Activated T-cell treated with anti-CD3 and anti-CD28 coated beads for 4 hours (primary cell): ENCODE results near the gene TRIM71.
"Not testable (repeated sequence)": the region's sequence is repeated elsewhere in the genome, so short reads cannot be mapped to it uniquely, and the experiment has no call there.

ENCODE experiments used
- DNase-seq: peaks from one replicate; pipeline ENCODE4 v3.0.0-alpha.2; 2020

Gene TRIM71

DNA sequence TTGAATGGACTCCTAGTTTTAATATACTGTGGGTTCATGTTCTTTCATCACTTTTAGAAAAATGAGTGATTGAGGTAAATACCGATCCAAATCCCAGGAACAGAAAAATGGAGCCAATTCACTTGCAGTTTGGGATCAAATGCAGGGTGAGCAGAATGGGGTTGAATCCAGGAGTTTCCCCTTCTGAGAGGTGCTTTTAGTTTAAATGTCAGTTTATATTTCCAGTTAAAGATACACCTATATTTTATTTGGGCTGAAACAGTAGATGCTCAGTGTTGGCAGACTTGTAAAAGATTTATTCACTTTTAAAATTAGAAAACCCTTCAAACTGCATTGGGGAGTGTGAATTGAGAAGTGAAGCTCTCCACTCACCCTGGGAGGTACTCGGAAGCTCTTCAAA, 2.6 kb downstream of the TRIM71 start:
- DNase-seq, result no peak

DNA sequence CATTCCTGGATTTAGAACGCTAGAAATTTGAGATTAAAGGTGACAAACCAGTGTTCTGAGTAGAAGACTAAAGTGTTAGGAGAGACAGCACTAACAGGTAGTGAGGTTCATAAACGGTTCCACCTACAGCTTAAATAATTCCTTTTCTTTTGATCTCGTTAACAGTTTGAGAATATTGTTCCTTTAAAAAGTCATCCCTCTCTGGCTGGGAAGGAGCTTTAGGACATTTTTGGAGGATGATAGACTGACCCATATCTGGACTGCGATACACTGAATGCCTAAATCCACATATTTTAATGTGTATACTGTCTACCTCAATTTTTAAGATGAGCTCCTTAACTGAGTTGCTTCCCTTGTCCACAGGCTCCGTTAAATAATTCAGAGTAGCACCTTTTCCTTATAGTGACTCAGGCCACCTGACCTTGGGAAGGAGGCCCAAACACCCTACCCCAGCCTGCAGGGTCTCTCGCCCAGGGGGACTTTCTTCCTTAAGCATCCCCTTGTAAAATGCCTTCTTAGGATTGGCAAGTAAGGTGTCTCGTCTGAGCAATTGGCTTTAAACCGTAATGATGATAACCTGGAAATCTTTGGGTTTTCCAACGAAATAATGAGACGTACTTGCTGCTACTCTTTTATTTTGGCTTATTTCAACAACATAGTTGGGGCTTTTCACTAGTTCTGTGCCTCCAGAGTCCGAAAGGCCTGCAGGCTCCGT, 3.3 kb downstream of the TRIM71 start:
- no peak for DNase-seq

GRCh38 chr3:32821686-32822296, 4.0 kb downstream of the TRIM71 start:
- no peak for DNase-seq

DNA sequence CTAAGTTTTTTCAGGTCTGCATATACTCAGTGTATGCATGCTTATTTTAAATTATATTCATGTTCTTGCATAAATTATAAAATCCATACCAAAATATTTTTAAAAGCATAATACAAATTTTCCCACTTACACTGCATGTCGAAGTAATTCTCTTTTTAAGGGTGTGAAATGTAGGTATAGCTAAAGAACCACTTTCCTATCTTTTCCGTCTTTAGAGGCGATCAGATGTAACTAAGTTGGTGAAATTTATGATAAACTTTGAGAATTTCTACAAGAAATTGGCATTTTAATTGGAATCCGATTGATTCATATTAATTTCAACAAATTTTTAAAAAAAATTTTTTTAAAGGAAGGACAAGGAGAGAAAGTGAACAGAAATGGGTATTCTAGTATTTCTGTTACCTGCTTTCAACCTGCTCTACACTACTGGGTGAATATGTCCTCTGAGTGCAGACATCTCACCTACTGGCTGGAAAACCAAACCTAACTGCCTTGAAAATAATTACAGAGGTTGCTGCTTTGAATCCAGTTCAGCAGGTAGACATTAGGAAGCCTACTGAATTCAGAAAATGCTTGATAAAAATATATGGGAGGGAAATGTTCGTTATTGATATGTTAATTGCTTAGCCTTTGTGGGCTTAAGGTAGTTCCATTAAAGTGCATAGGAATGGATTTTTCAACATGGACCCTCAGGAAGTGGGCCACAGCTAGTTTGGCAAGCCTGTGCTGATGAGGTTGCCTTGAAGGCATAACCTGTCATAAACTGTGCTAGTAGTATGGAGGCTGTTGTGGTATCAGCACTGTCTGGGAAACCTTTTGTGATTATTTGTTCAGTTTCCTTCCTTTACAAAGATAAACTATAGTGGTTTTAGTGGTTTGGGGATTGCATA, 5.1 kb downstream of the TRIM71 start:
- DNase-seq, result no peak

GRCh38 chr3:32823641-32824184, 5.9 kb downstream of the TRIM71 start:
- not testable (repeated sequence) for DNase-seq

DNA sequence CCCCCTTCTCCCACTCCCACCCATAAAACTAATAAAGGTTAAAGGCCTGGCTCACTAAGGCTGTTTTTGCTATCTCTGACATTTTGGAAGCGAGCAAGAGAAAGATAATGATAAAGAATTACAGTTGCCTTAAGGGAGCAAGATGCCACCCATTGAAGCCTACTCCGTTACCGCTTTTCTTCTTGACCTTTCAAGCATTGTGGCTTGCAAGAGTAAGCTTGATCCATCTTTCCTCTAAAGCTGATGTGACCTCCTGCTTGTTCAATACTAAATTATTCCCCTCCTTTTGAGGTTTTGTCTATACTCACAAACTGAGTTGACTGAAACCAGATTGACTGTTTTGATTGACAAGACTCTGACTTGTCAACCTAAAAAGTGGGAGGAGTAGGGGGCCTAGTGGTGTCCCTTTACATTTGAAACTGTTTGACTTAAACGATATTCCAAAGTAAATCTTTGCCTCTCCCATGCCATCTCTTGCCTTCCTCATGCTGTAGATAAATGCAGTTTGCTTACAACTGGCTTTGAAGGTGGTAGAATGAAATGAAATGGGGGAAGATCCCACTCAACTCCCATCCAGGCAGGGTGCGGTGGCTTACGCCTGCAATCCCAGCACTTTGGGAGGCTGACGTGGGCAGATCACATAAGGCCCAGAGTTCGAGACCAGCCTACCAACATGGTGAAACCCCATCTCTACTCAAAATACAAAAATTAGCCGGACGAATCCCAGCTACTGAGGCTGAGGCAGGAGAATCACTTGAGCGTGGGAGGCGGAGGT, 8.0 kb downstream of the TRIM71 start:
- DNase-seq, result no peak

- no peak for DNase-seq
Measured at GRCh38 chr3:32831062-32831461, 13.3 kb downstream of the TRIM71 start.

- DNase-seq, result no peak
Measured at GRCh38 chr3:32831791-32832190, 14.0 kb downstream of the TRIM71 start.

GRCh38 chr3:32832193-32832592, 14.4 kb downstream of the TRIM71 start:
- no peak for DNase-seq

DNA sequence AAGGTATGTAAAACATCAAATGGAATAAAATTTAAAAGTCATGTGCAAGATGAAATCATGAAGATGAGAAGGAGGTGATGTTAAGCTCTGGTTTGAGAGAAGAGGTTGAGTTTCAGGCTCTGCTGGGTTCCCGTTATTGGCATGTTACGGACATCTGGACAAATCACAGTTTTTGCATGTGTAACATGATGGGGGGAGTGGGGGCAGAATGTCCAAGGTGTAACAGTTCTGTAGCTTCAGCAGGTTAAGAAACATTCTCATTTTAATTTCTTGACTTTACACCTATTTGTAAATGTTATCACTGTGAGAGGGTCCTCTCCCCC, 17.2 kb downstream of the TRIM71 start:
- no peak for DNase-seq

- no peak for DNase-seq
Measured at GRCh38 chr3:32835961-32836360, 18.2 kb downstream of the TRIM71 start.

DNA sequence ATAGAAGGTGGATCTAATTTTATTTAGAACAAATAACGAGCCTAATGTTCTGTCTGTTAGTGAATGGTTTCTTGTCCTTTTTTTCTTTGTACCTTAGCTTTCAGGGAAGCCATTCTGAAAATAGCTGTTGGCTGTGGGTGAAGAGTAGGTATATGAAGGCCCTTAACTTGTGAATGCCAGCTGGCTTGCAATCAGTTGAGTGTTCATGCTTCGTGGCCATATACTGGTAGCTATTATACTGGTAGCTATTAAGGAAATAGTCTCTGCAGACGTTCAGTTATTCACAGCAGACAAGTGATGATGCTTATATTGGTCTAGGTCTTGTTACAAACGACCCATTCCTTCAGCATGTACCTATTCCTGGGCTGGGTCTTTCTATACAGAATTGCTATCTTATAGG, 18.8 kb downstream of the TRIM71 start:
- no peak for DNase-seq

- DNase-seq, result no peak
Measured at GRCh38 chr3:32837366-32837765, 19.6 kb downstream of the TRIM71 start.

DNA sequence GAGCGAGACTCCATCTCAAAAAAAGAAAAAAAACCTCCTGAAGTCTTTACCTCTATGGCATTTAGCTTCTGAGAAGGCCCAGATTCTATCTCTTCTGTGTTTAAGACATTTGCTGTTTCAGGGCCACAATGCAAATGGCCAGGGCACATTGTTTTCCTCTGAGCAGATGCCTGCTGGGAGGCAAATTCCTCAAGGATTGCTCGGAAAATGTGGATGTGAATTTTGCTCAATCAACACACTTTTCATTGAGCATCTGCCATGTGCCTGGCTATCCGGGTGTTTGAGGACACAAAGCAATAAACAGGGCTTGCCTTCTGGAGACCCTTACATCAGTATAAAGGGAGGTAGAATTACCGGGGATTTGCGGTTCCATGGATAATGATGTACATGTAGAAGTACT, 20.0 kb downstream of the TRIM71 start:
- DNase-seq, result no peak

GRCh38 chr3:32839714-32840085, 21.9 kb downstream of the TRIM71 start:
- DNase-seq, result no peak

- no peak for DNase-seq
Measured at GRCh38 chr3:32840086-32840841, 22.5 kb downstream of the TRIM71 start.

- DNase-seq, result no peak
Measured at GRCh38 chr3:32841341-32841740, 23.5 kb downstream of the TRIM71 start.

DNA sequence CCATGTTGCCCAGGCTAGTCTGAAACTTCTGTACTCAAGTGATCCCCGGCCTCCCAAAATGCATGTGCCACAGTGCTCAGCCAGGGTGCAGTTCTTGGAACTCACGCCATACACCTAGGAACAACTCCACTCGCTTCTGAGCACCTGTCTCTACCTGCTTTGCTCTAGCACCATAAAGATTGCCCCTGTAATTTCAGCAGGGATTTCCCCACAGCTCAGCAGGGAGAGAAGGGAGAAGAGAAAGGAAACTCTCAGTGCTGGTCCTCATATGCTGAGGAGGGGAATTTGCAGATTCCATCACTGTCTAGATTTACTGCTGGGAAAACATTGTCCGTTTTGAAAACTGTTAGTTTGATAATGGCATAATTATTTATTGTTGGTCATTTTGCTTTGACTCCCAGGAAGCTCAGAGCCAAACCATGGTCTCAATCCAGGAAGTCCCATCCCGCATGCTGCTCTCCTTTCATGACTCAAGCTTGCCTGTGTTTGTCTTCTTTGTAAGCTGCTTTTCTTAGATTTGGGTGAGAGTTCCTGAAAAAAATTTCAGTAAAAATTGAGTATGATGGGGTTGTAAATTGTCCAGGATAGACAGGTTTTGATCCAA, 24.2 kb downstream of the TRIM71 start:
- no peak for DNase-seq

- DNase-seq, result no peak
Measured at GRCh38 chr3:32842531-32842931, 24.7 kb downstream of the TRIM71 start.

DNA sequence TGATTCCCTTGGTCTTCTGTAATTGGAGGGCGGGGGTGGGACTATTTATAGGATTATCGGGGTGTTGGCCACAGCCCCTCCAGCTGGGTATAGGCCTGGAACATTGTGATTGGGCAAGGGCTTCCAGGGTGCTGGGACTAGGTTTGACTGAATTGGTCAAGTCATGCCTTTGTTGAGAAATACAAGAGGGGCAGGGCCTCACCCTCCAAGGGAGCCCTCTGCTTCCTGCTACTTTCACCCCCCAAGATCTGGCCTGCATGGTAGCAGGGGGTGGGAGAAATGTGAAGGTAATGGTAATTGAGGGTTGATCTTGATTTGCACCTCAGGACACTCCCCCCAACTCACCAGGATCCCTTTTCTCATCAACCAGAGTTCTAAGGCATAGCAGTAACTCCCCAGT, 25.2 kb downstream of the TRIM71 start:
- no peak for DNase-seq

DNA sequence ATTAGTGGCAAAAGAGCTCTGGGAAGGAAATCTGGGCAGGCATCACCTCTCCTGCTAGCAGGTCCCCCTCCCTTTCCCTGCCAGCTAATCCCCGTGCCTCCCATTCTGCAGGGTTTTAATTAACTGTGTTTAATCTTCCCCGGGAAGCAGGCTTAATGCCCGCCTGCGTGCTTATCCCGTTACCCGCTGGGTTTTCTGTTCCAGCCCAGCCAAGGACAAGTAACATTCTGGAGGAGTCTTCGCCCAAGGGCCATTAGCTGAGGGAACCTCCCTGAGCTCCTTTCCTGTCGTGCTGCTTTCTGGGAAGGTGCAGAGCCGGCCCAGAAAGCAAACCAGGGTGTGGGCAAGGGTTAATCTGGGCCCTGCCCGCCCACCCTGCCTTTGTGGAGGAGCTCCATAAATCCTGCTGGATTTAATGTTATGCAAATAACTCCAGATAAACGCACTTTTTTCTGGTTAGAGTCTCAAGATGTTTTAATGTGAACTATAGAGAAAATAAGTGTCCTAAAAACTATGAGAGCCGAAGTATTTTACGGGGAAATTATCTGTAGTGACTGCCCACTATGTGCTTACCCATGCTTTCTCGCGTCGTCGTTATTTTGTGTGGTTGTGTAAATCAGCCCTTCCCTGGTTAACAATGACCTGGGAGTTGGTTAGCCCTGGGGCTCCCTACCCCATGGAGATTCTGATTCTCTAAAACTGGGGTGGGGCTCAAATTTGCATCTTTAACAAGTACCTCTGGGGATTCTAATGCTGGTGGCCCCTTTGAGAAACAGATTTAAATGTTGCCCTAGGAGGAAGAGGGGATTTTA, 25.9 kb downstream of the TRIM71 start:
- DNase-seq, result no peak
